BLaER1 (cell line): ENCODE results near the gene SURF2.

ENCODE experiments used
- H3K27ac ChIP-seq: shearing (Covaris generic); formaldehyde crosslinking; 2 replicates; pipeline ENCODE4 v1.8.1; 2022
- H3K27me3 ChIP-seq: shearing (Covaris generic); formaldehyde crosslinking; 2 replicates; pipeline ENCODE4 v1.8.1; 2022
- H3K36me3 ChIP-seq: shearing (Covaris generic); formaldehyde crosslinking; 2 replicates; pipeline ENCODE4 v1.8.1; 2022
- H3K4me1 ChIP-seq: shearing (Covaris generic); formaldehyde crosslinking; 2 replicates; pipeline ENCODE4 v1.8.1; 2022
- H3K4me2 ChIP-seq: shearing (Covaris generic); formaldehyde crosslinking; 2 replicates; pipeline ENCODE4 v1.8.1; 2022
- H3K4me3 ChIP-seq: shearing (Covaris generic); formaldehyde crosslinking; 2 replicates; pipeline ENCODE4 v1.8.1; 2022
- H3K9ac ChIP-seq: shearing (Covaris generic); formaldehyde crosslinking; 2 replicates; pipeline ENCODE4 v1.8.1; 2022
- H3K9me3 ChIP-seq: shearing (Covaris generic); formaldehyde crosslinking; 2 replicates; pipeline ENCODE4 v1.8.1; 2022
- H4K20me1 ChIP-seq: shearing (Covaris generic); formaldehyde crosslinking; 2 replicates; pipeline ENCODE4 v1.8.1; 2022
- Cebpa-rat ChIP-seq: shearing (Covaris generic); IDR thresholded peaks from 2 replicates; pipeline ENCODE4 v1.8.1; 2022

Gene SURF2

GRCh38 chr9:133335924-133336811 is 20.2 kb upstream of the SURF2 start, which contains the start of gene SURF6:
Gene SURF6, minus strand, starts transcription at chr9:133336188. Its CDS starts 56 bp downstream, at chr9:133336132.
- H4K20me1 ChIP-seq: peaks cover 46% of the 10 kb centered on the region
- peaks cover 67% of the 10 kb centered on the region for H3K36me3 ChIP-seq
- peak within 1 kb of the TSS; percentile 94 for H3K9ac ChIP-seq
- no peaks in the 10 kb centered on the region for H3K9me3 ChIP-seq
- peak within 1 kb of the TSS; percentile 91 for H3K27ac ChIP-seq
- peaks cover 43% of the 10 kb centered on the region for H3K4me1 ChIP-seq
- H3K4me3 ChIP-seq: peak within 1 kb of the TSS; percentile 85
- H3K27me3 ChIP-seq: no peaks in the 10 kb centered on the region
- H3K4me2 ChIP-seq: peak within 1 kb of the TSS; percentile 95
- no peak for TF ChIP-seq Cebpa-rat

GRCh38 chr9:133339641-133340040 is 16.7 kb upstream of the SURF2 start:
- Histone ChIP-seq H3K27me3 (no peaks in the 10 kb centered on the region), H3K36me3 (peaks cover 67% of the 10 kb centered on the region), H4K20me1 (peaks cover 27% of the 10 kb centered on the region), H3K4me3 (no peak overlapping the region), H3K9ac (0 out of 2 replicates have a peak overlapping the region, but pooled peaks have one; percentile 61), H3K4me2 (no peak overlapping the region; the same call in 1 of the 2 replicates), H3K4me1 (peaks cover 66% of the 10 kb centered on the region), H3K9me3 (no peaks in the 10 kb centered on the region), H3K27ac (peak overlapping the region; percentile 83)
- no peak for TF ChIP-seq Cebpa-rat

- Histone ChIP-seq H3K9ac (peak overlapping the region; percentile 61; the same call in 1 of the 2 replicates), H3K9me3 (no peaks in the 10 kb centered on the region), H4K20me1 (peaks cover 23% of the 10 kb centered on the region), H3K4me2 (peak overlapping the region; percentile 65), H3K4me3 (no peak overlapping the region), H3K36me3 (peaks cover 70% of the 10 kb centered on the region), H3K4me1 (peaks cover 60% of the 10 kb centered on the region), H3K27me3 (no peaks in the 10 kb centered on the region), H3K27ac (peak overlapping the region; percentile 83; the same call in 1 of the 2 replicates)
- no peak for TF ChIP-seq Cebpa-rat
These were observed 16.1 kb upstream of the SURF2 start for GRCh38 chr9:133340256-133340655.

- Histone ChIP-seq H3K36me3 (peaks cover 77% of the 10 kb centered on the region), H3K4me3 (no peak overlapping the region), H3K4me2 (peak overlapping the region; percentile 65), H3K27me3 (no peaks in the 10 kb centered on the region), H4K20me1 (peaks cover 25% of the 10 kb centered on the region), H3K9ac (peak overlapping the region; percentile 61), H3K9me3 (no peaks in the 10 kb centered on the region), H3K4me1 (peaks cover 60% of the 10 kb centered on the region), H3K27ac (peak overlapping the region; percentile 83)
- TF ChIP-seq Cebpa-rat: no peak
These were observed 15.4 kb upstream of the SURF2 start for GRCh38 chr9:133340916-133341315.

GRCh38 chr9:133341369-133342068 is 14.8 kb upstream of the SURF2 start:
- Histone ChIP-seq H3K4me1 (peaks cover 63% of the 10 kb centered on the region), H3K4me3 (no peak overlapping the region), H4K20me1 (peaks cover 31% of the 10 kb centered on the region), H3K9me3 (no peaks in the 10 kb centered on the region), H3K27me3 (no peaks in the 10 kb centered on the region), H3K4me2 (peak overlapping the region; percentile 65), H3K9ac (peak overlapping the region; percentile 61), H3K27ac (peak overlapping the region; percentile 83), H3K36me3 (peaks cover 82% of the 10 kb centered on the region)
- no peak for TF ChIP-seq Cebpa-rat

- H3K9ac ChIP-seq: peak overlapping the region; percentile 61
- no peak for TF ChIP-seq Cebpa-rat
- H3K27ac ChIP-seq: peak overlapping the region; percentile 83
- peaks cover 36% of the 10 kb centered on the region for H4K20me1 ChIP-seq
- H3K36me3 ChIP-seq: peaks cover 82% of the 10 kb centered on the region
- peak overlapping the region; percentile 65 for H3K4me2 ChIP-seq
- no peak overlapping the region for H3K4me3 ChIP-seq
- H3K9me3 ChIP-seq: no peaks in the 10 kb centered on the region
- peaks cover 63% of the 10 kb centered on the region for H3K4me1 ChIP-seq
- H3K27me3 ChIP-seq: no peaks in the 10 kb centered on the region
These were observed 14.3 kb upstream of the SURF2 start for GRCh38 chr9:133342069-133342406.

GRCh38 chr9:133342570-133342969 is 13.8 kb upstream of the SURF2 start:
- H3K36me3 ChIP-seq: peaks cover 82% of the 10 kb centered on the region
- H4K20me1 ChIP-seq: peaks cover 38% of the 10 kb centered on the region
- TF ChIP-seq Cebpa-rat: no peak
- no peak overlapping the region for H3K4me3 ChIP-seq
- H3K9ac ChIP-seq: peak overlapping the region; percentile 61
- peak overlapping the region; percentile 83 for H3K27ac ChIP-seq
- H3K4me2 ChIP-seq: peak overlapping the region; percentile 65
- H3K4me1 ChIP-seq: peaks cover 64% of the 10 kb centered on the region
- H3K9me3 ChIP-seq: no peaks in the 10 kb centered on the region
- H3K27me3 ChIP-seq: no peaks in the 10 kb centered on the region

- H3K9ac ChIP-seq: peak overlapping the region; percentile 61; the same call in 1 of the 2 replicates
These were observed 12.3 kb upstream of the SURF2 start for GRCh38 chr9:133344071-133344470.

GRCh38 chr9:133344979-133345378 is 11.4 kb upstream of the SURF2 start:
- H3K9ac ChIP-seq: peak overlapping the region; percentile 27; the same call in 1 of the 2 replicates
- TF ChIP-seq Cebpa-rat: no peak
- H3K4me1 ChIP-seq: peaks cover 68% of the 10 kb centered on the region
- H4K20me1 ChIP-seq: peaks cover 56% of the 10 kb centered on the region
- no peaks in the 10 kb centered on the region for H3K27me3 ChIP-seq
- H3K4me2 ChIP-seq: no peak overlapping the region
- peaks cover 77% of the 10 kb centered on the region for H3K36me3 ChIP-seq
- H3K27ac ChIP-seq: no peak overlapping the region
- H3K4me3 ChIP-seq: no peak overlapping the region
- H3K9me3 ChIP-seq: no peaks in the 10 kb centered on the region

More at GRCh38 chr9:133344071-133344470, 12.3 kb upstream of the SURF2 start:
- TF ChIP-seq Cebpa-rat: no peak
- H3K4me2 ChIP-seq: no peak overlapping the region
- H3K4me1 ChIP-seq: peaks cover 65% of the 10 kb centered on the region
- peaks cover 47% of the 10 kb centered on the region for H4K20me1 ChIP-seq
- H3K27me3 ChIP-seq: no peaks in the 10 kb centered on the region
- H3K4me3 ChIP-seq: no peak overlapping the region
- H3K9me3 ChIP-seq: no peaks in the 10 kb centered on the region
- H3K36me3 ChIP-seq: peaks cover 77% of the 10 kb centered on the region
- H3K27ac ChIP-seq: 0 out of 2 replicates have a peak overlapping the region, but pooled peaks have one; percentile 83
